ENCODE data around the gene SLF2.
"Not testable (repeated sequence)": the region's sequence is repeated elsewhere in the genome, so short reads cannot be mapped to it uniquely, and the experiment has no call there.

The SLF2 gene

DNA sequence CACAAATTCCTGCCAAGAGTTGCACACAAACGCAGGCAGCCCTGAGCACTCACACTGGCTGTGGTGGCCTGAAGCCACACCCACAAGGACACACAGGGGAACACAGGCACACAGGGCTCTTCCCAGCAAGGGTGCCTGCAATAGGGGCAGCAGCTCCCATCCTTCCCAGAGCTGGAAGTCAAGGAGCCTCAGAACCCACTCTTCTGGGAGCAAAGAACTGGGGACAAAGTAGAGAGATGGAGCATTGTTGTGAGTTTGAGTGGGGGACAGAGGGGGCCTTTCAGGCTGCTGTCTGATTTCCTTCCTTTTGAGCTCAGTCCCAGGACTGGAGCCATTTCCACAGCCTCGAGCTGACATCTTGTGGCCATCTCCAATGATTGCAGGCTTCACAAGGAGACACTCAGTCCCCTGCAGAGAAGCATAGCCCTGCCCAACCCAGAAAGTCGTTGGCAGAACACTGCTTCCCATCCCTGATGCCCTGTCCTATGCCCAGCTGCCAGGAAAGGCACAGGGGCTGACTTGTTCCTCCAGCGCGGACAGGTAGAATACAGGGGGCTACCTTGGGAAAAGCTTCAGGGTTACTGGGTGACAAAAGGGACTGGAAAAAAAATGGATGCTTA is 34.4 kb upstream of the SLF2 start:
- DNase-seq (ENCODE audit: low spot score) = peak; percentile 87

DNA sequence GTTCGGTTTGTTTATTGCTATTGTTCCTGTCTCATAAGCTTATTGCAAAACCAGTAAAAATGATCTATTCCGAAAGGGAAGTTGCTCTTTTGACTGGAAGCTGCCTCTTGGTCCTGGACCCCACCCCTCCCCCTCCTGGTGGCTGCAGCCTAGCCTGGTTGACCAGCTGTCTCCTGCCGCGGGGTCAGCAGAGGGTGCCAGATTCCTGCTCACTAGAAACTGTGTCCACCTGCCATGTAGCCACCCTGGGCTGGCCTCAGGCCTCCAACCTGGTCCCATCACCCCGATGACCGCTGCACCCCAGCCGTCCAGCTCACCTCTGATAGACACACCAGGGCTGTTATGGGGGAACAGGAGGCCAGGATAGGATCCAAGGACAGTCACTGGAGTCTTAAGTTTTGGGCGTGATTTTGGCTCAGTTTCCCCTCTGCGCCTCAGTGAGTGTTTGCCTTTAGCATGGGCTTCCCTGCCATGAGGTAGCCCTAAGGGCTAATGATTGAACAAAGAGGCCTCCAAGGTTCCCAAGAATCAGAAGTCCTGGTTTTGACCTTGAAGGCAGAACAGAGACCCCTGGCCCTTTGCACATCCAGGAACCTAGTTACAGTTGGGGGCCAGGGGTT is 32.9 kb upstream of the SLF2 start:
- no peak for DNase-seq (ENCODE audit: low spot score)

GRCh38 chr10:100881556-100882213 is 31.1 kb upstream of the SLF2 start:
- DNase-seq (ENCODE audit: low spot score) = no peak

GRCh38 chr10:100882252-100882651 is 30.5 kb upstream of the SLF2 start:
- DNase-seq (ENCODE audit: low spot score) = no peak

DNA sequence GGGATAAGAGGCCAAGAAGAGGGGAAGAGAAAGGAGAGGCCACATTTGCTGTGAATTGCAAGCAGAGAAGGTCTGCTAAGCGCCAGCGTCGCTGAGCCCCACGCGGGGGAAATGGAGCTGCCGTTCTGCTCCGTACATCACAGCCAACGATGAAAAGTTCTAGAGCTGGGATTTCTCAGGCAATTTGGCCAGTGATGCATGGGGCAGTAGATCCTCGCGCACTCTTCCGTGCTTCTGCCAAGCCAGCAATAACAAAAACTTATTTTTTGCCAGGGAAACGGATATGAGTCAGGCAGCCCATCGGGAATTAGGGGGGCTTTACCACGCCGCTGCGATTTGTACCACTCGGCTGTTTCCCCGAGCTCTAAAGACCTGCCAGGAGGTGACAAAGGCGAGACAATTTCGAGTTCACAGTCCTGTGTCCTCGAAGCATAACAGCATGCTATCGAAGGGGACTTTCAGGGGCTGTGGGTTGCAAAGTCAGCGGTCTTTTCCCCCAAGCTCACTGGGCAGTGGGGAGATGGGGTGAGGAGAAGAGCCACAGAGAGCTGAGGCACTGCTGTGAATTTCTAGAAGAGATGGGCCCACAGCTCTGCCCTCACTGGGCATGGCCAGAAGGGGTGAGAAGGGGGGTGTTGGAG is 30.0 kb upstream of the SLF2 start:
- no peak for DNase-seq (ENCODE audit: low spot score)

DNA sequence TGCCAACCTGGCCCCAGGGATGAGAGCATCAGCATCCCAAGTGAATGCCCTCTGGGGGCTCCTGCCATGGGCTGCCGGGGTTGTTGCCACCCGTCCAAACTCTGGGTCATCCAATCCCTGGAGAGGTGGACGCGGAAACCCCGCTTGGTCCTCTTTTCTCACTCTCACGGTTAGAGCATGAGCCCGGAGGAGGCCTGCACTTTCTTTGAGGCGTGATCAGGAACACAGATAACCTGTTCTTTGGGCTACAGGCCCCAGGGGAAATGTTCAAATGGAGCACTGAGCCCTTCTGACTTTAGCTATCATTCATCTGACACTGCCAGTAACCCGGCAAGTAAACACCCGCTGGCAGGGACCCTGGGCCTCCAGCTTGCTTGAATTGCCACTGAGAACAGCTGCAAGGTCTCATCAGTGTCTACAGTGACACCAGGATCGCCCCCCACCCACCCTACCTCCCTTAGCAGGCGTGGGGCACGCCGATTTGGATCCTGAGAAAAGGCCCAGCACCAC is 29.4 kb upstream of the SLF2 start:
- DNase-seq (ENCODE audit: low spot score) = no peak

DNA sequence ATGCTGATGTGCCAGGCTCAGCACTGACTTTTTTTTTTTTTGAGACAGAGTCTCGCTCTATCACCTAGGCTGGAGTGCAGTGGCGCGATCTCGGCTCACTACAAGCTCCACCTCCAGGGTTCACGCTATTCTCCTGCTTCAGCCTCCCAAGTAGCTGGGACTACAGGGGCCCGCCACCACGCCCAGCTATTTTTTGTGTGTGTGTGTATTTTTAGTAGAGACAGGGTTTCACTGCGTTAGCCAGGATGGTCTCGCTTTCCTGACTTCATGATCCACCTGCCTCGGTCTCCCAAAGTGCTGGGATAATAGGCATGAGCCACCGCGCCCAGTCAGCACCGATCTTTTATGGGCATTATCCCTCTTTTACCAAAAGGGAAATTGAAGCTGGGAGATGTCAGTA is 27.2 kb upstream of the SLF2 start:
- DNase-seq (ENCODE audit: low spot score) = not testable (repeated sequence)

DNA sequence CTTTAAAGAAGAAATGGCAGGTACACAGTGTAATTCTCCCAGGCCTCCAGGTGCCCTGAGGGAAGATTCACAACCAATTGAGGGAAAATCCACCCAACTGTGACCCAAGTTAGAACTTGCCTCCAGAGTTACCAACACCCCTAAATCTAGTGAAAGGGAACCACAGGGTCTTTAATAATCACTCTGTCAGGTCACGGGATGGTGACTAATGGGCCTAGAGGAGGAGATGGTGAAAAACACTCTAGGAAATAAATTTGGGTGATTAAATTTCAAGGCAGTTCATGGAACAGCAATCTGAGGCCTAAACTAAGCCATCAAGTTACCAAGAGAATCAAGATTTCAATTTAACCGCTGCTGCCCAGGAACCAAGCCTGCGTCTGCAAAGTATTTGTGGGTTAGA is 26.7 kb upstream of the SLF2 start:
- DNase-seq (ENCODE audit: low spot score) = peak; percentile 18

GRCh38 chr10:100886521-100886920 is 26.2 kb upstream of the SLF2 start:
- peak; percentile 8 for DNase-seq (ENCODE audit: low spot score)

DNA sequence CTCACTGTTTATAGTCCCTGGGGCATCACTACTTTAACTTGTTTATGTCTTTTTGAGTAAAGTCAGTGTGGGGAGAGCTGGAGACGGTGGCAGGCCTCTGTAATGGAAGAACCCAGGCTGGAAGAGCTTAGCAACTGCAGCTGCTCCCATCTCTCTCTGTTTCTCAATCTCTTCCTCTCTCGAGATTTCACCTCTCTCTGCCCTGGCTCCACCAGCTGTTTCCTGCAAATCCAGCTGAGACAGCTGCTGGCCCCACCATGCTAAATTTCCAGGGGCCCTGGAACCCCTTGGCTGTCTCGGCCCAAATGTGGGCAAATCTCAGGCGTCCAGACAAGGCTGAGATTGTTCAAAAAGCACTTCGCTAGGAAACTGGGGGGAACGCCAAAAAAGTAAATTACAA is 25.8 kb upstream of the SLF2 start:
- DNase-seq (ENCODE audit: low spot score) = peak; percentile 32

DNA sequence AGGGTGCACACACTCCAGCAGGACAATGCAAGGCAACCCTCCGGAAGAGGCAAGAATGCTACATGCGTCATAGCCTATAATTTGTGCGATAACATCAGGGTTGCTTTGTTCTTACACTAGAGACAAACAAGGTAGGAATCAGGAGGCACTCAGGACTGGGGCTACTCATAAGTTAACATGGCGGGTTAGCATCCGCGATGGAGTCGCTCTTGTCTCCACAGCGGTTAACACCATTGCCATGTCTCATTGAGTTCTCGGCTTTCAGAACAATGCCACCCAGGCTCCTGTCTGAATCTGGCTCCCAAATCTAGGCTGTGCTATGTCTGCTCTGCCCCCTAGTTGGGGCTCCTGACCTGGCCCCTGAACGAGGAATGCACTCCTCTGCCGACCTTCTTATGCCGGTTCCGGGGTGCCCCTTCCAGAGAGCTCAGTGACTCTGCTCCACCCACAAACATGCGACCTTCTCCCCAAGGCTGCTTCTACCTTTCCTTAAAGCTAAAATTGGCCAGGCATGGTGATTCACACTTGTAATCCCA is 24.9 kb upstream of the SLF2 start:
- peak; percentile 41 for DNase-seq (ENCODE audit: low spot score)

- DNase-seq (ENCODE audit: low spot score) = peak; percentile 3
Measured at GRCh38 chr10:100888957-100889356, 23.8 kb upstream of the SLF2 start.

DNA sequence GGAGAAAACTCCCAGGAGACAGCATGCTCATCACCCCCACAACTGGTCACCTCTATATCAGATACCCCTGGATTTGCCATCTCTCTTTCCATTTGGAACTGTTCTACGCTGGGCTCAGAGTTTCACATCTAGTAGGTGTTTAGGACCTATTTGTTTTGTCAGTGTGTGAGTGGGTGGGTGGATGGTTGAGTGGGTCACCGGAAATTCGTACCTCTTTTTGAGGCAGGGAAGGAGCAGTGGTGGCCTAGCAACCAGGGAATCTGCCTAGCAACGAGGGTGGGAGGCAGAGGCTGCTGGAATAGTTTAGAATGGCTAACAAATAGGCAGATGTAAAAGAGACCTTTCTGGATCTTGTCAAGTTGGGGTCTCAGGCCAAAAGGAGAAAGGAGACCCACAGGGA is 23.2 kb upstream of the SLF2 start:
- DNase-seq (ENCODE audit: low spot score) = peak; percentile 32

DNA sequence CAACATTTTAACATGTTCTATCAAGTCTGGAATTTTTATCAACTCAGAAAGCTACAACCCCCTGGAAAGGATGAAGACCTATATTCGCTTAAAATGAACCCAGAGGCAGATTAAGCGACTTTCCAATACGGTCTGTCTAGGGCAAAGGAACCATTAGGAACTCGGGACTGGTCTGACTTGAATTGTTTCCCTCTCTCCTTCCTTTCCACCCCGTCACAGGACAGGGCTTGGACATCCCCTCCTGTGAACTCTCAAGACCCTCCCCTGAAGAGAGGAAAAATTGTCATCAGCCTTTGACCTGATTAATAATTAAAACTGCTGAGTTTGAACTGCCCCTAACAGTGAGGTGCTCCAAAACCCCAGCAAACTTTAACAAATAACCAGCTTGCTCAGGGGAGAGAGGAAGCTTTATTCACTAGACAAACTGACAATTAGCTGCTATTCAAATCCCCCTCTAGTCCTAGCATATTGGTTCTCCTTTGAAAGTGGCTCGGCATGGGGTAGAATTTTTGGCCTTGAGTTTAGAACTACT is 22.6 kb upstream of the SLF2 start:
- peak; percentile 29 for DNase-seq (ENCODE audit: low spot score)

GRCh38 chr10:100890673-100891317 is 22.0 kb upstream of the SLF2 start:
- peak; percentile 34 for DNase-seq (ENCODE audit: low spot score)

DNA sequence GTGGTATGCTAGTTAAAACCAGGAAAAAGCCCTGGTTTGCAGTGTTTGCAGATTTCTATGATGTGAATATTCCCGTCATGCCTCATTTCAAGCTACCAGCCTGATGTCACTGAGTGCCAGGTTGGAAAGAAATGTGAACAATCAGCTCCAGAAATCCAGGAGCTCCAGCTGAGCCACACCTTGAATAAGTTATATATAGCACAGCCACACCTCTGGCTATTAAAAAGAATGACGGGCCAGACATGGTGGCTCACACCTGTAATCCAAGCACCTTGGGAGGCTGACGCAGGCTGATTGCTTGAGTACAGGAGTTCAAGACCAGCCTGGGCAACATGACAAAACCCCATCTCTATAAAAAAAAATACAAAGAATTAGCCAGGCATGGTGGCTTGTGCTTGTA is 18.7 kb upstream of the SLF2 start:
- DNase-seq (ENCODE audit: low spot score) = no peak

DNA sequence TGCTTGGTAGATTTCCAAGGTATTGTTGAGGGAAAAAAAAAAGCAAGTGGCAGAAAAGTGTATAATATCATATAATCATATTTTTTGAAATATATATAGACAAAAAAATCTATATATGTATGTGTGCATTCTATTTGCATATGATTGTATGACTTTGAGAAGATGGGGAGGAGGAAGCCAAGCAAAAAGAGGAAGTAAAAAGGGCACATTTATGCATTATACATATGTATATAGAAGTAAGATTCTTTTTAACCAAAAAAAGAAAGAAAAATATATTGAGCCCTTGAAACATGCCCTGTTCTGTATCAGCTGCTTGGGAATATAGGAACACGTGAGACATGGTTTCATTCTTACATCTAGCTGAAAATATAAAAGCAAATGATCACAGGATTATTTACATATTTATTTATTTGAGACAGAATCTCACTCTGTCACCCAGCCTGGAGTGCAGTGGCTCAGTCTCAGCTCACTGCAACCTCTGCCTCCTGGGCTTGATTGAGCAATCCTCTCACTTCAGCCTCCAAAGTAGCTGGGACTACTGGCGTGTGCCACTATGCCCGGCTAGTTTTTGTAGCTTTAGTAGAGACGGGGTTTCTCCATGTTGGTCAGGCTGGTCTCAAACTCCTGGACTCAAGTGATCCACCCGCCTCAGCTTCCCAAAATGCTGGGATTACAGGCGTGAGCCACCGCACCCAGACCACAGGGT is 18.0 kb upstream of the SLF2 start:
- DNase-seq (ENCODE audit: low spot score) = no peak

- DNase-seq (ENCODE audit: low spot score) = no peak
Measured at GRCh38 chr10:100895346-100895745, 17.4 kb upstream of the SLF2 start.

DNA sequence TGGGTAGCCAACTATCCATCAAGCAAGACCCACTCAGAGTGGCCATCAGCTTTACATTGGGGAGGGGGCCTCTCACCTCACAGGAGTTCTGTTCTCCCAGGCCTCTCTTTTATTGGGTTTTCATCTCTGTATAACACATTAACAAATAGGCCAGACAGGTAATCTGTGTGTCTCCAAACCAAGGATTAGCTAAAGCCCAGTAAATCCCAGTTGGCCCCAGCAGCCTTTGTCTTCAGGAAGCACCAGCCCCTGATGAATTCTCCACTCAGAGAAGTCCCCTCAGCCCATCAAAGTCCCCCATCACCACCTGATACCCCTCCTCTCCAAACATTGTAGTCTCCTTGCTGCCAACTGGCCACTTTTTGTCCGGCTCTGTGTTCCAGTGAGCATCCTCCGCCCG is 16.9 kb upstream of the SLF2 start:
- peak; percentile 33 for DNase-seq (ENCODE audit: low spot score)

- peak; percentile 28 for DNase-seq (ENCODE audit: low spot score)
Measured at GRCh38 chr10:100896876-100897461, 15.8 kb upstream of the SLF2 start.

- no peak for DNase-seq (ENCODE audit: low spot score)
Measured at GRCh38 chr10:100897976-100898375, 14.8 kb upstream of the SLF2 start.

Data from ecto neural progenitor cell (in vitro differentiated cells).